OCI-LY7 (cell line): ENCODE results near the gene SCAMP5.

Experiments
- EZH2phosphoT487 ChIP-seq: fragments of 200-600 bp; sonication (generic); IDR thresholded peaks from 2 replicates; pipeline ENCODE4 v1.6.1; 2018; ENCODE audit warnings: low read depth, borderline replicate concordance, mild to moderate bottlenecking, mixed run types, antibody characterized with exemption, low read length, moderate library complexity, mixed read lengths
- TF ChIP-seq, protein P1 (sequence below): fragments of 200-600 bp; sonication (generic); conservative IDR thresholded peaks from 2 replicates; pipeline ENCODE4 v1.5.1; 2014; ENCODE audit warnings: mild to moderate bottlenecking, antibody characterized with exemption, low read length, moderate library complexity, mixed read lengths

DNA sequence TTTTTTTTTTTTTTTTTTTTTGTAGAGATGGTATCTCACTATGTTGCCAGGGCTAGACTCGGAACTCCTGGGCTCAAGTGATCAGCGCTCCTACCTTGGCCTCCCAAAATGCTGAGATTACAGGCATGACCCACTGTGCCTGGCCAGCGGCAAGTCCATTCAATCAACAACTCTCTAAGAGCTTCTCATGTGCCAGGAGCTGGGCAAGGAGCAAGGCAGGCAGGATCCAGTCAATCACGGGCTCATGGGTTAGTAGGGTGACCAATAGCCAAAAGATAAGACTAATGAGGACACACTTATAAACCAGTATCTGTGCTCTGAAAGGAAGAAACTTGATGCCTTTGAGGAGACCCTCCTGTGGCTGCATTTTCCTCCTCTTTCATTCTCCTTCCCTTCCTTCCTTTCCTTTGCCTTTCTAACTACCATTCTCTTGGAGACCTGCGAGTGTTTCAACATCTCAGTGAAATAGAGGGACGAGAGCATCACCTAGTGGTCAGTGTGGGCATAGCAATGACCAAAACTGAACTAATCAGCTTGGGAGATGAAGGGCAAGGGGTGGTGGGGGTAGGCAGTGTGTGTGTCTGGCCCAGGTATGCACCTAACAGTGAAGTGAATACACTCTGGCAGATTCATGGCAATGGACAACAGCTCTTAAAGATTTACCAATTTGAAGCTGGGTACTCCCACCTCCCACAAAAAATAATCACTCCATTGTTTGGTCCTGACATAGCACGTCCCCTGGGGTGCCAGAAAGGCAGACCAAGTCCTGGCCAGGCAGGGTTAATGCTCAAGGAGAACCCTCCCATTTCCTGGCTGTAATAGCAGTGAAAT, 45.1 kb upstream of the SCAMP5 start:
- TF ChIP-seq EZH2phosphoT487, result no peak
- TF ChIP-seq, protein P1, sequence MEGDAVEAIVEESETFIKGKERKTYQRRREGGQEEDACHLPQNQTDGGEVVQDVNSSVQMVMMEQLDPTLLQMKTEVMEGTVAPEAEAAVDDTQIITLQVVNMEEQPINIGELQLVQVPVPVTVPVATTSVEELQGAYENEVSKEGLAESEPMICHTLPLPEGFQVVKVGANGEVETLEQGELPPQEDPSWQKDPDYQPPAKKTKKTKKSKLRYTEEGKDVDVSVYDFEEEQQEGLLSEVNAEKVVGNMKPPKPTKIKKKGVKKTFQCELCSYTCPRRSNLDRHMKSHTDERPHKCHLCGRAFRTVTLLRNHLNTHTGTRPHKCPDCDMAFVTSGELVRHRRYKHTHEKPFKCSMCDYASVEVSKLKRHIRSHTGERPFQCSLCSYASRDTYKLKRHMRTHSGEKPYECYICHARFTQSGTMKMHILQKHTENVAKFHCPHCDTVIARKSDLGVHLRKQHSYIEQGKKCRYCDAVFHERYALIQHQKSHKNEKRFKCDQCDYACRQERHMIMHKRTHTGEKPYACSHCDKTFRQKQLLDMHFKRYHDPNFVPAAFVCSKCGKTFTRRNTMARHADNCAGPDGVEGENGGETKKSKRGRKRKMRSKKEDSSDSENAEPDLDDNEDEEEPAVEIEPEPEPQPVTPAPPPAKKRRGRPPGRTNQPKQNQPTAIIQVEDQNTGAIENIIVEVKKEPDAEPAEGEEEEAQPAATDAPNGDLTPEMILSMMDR, result peak; percentile 99
